ENCODE results near the gene WSB2.

The WSB2 gene

DNA sequence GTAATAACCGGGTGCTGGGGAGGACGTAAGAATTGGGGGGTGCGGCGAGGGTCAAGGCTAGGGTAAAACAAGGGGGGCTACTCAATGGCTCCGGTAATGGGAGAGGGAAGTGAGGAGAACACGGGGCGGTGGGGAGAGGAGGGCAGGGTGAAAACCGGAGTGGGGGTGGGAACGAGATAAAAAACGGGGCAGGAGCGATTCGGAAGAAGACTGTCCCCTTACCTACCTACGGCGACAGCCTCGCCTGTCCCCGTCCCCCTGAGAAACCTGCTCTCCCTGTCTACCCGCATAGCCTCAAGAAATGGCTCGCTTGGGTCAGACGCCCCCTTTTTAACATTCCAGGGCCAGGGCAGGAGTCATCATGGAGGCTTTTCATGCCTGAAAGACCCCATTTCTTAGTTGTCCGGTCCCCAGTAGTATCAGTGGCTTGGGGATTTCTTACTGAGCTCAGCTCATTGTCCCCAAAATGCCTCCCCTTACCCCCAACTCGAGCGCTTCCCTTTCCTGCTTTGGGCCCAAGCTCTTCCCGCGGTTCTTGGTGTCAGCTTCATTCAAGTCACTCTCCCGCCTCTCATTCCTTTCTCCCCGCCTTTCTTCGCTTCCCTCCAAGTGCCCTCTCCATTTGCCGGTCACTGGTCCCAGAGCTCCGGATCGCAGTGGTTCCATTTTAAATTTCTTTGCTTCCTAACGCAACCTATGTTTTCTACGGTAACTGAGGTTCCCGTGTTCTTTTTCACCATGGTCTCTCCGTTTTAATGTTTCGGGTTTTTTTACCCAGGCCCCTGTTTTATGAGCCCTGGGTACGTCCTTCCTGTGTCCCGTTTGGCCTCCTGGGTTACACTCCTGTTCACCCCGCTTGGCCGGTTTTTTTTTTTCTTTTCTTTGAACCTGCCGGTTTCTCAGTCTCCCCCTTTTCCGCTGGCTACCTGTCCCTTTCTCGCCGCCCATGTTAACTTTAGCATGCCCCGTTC lies 1.2 kb upstream of the WSB2 start:
- peak; percentile 37 to 40 for DNase-seq

DNA sequence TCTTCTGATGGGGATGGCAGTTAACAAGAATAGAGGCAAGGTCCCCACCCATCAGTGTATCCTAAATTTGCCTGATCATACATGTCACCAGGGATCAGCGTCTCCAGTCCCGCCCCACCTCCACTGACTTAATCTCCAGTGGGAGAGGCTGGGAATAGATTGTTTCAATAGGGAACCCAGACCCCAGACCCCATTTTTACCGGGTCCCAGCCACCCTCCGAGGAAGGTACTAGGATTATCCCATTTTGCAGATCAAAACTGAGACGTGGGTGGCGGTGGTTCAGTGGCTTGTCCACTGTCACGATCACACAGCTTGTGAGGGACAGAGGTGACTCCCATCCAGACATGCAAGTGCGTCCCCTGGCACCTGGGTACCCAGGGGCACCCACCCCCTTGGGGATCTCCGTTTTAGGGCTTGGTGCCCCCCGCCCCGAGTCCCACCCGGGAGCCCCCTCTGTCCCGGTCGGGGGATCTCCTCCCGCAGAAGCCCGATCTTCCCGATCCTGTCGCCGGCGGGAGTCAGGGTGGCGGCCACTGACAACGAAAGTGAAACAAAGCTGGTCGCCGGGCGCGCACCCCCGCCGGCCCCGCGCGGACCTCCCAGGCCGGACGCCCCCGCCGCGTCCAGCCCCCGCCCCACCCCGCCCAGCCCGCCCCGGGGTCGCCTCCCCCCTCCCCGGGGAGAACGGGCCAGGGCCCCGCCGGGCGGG lies 523 bp downstream of the WSB2 start:
- DNase-seq: peak; percentile 20 to 54

GRCh38 chr12:118059341-118060191 lies 1.4 kb downstream of the WSB2 start:
- DNase-seq: peak in 1 of 2 donors; percentile 35

GRCh38 chr12:118058881-118059280 lies 2.1 kb downstream of the WSB2 start:
- no peak for DNase-seq

DNA sequence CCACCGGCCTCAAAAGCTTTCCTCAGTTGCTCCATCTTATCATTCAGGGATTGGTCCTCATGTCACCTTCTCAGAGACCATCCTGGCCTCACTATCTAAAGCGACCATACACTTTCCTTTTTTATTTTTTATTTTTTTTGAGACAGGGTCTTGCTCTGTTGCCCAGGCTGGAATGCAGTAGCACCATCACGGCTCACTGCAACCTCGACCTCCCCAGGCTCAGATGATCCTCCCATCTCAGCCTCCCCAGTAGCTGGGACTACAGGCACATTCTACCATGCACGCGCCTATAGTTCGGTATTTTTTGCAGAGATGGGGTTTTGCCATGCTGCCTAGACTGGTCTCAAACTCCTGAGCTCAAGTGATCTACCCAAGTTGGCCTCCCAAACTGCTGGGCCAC lies 2.8 kb downstream of the WSB2 start:
- no peak for DNase-seq

GRCh38 chr12:118055865-118056773 lies 4.9 kb downstream of the WSB2 start:
- DNase-seq: no peak

DNA sequence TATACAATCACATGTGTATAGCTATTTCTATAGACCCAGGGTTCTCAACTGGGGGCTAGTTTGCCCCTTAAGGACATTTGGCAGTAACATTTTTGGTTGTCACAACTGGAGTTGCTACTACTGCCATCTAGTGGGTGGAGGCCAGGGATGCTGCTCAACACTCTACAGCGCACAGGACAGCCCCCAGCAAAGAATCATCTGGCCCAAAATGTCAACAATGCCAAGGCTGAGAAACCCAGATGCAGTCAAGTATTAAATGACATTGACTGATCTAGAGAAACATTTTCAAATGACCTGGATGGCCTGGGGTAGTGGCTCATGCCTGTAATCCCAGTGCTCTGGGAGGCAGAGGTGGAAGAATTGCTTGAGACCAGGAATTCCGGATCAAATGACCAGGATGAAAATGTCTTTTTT lies 5.8 kb downstream of the WSB2 start:
- DNase-seq: no peak

DNA sequence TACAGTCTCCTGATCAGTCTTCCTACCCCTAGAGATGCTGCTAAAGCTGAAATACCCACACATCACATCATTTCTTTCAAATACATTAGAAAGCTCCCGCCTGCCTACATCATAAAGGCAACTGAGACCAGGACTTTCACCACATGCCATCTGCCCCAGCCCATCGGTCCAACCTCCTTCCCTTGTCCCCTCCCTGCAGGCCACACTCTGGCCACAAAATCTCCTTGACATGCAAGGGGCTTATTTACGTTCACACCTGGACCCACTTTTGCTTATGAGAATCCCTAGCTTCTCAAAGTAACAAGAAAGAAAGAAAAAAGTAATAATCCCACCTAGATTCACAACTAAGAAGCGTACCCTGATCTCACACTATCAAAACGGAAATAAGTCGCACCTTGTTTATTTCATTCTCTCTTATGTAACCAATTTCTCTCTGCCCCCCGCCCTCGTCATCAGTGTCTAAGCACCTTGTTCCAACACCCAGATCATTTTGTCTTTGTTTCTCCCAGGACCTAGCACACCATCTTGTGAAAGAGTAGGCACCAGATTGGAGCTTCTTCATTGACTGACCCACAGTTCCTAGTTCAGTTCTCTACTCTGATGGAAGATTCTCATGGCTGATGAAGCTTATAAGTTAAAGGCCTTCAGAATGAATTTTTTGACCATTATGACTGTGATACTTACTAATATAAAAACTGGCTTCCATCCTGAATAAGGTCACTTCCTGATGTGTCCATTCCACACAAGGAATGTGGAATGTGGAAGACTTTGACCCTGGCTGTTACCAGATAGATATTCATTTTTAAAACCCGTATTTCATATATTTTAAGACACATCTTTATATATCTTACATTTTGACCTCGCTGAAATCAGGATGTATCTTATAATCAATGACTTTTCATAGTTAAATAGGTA lies 7.7 kb downstream of the WSB2 start:
- no peak for DNase-seq

DNA sequence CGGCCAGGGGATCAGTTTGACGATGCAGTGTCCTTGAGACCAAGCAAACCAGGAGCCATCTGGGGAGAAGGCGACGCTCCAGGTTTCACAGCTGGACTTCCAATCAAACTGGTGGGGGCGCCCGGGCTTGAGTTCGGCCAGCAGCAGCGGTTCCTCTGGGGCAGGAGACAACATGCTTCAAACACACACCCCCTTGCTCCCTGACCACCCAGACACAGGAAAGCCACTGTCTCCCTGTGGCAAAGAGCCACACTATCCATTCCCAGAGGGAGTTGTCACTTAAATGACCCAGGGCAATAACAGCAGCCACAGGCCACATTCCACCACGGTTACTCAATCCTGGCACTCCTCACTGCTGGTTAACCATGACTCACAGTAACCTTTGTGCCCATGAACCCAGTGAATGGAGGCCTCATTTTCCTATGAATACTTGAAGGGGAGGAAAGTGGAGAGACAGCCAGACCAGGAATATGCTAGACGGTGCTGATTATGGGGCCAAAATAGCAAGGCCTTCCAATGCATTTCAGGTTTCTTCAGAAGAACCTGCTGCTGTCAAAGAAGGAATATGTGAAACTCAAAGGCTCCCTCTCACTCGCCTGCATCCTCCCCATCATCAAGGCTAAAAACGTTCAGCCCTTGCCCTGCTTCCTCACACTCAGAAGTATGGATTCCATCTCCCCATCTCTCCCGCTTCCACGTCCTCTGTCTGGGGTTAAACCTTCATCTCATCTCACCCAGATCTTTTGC lies 8.5 kb downstream of the WSB2 start:
- peak in 1 of 2 donors; percentile 57 for DNase-seq

DNA sequence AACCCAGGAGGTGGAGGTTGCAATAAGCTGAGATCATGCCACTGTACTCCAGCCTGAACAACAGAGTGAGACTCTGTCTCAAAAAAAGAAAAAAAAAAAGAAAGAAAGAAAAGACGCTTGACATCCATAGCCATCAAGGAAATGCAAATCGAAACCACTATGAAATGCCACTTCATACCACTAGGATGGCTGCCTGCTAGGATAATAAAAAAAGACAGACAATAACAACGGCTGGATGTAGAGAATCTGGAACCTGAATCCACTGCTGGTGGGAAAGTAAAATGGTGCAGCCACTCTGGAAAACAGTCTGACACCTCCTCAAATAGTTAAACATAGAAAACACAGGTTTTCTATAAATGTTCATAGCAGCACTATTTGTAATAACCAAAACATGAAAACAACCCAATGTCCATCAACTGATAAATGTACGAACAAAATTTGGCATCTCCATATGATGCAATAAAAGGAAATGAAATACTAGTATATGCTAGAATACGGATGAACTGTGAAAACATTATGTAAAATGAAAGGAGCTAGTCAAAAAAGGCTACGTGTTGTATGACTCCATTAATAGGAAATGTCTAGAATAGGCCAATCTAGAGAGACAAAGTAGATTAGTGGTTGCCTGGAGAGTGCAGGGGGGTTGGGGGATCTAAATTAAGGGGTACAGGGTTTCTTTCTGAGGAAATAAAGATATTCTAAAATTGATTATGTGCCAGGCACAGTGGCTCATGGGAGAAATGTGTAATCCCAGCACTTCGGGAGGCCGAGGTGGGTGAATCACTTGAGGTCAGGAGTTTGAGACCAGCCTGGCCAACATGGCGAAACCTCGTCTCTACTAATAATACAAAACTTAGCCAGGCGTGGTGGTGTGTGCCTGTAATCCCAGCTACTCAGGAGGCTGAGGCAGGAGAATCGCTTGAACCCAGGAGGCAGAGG lies 9.7 kb downstream of the WSB2 start:
- DNase-seq: no peak

DNA sequence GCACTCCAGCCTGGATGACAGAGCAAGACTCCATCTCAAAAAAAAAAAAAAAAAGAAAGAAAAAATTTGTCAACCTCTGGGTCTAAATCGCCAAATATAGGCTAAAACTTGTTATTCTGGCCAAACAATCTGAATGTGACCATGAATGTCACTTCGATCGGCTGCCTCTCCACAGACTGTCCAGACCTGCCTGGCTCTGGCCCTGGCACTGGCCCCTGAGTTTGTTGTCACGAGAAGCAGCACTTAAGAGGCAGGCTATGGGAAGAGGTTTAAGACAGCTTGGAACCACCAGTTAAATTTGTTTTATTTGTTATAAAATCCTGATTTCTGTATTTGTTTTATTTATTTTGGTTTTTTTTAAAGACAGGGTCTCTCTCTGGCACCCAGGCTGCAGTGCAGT lies 14.5 kb downstream of the WSB2 start:
- DNase-seq: no peak

DNA sequence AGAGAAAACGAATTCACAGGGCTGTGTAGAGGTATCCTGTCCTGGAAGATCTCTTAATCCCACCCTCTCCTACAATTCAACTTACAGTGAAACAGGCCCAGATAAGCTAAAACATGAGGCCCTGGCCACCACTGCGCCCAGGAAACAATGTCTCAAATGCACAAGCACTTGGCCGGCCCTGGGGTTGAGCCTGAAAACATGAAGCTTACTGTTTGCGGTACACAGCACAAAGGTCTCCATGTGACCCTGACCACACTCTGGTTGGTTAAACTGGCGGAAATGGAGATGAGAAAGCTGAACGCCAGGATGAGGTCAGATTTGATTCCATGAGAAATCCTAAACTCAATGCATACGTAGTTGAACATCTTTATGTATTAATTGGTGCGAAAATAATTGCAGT lies 16.4 kb downstream of the WSB2 start:
- DNase-seq: no peak

GRCh38 chr12:118044075-118044474 lies 16.9 kb downstream of the WSB2 start:
- no peak for DNase-seq

- no peak for DNase-seq
Measured at GRCh38 chr12:118042091-118042490, 18.9 kb downstream of the WSB2 start.

DNA sequence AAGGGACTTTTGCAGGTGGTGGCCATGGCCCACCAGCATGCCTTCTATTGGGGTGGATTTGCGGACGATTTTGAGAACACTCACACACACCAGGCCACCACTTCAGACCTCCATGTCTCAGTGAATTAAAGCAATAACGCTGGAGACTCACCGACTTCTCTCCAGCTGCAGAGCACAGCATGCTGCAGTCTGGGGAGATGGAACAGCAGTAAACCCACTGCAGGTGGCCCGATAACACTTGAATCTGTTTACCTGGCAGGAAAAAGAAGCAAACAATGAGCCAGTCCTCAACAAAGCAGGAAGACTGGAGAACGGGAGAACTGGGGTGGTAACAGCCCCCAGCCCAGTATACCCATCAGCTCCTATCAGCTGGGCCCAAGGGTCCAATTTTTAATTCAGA lies 22.8 kb downstream of the WSB2 start:
- DNase-seq: no peak

GRCh38 chr12:118036672-118037411 lies 24.1 kb downstream of the WSB2 start:
- DNase-seq: no peak

DNA sequence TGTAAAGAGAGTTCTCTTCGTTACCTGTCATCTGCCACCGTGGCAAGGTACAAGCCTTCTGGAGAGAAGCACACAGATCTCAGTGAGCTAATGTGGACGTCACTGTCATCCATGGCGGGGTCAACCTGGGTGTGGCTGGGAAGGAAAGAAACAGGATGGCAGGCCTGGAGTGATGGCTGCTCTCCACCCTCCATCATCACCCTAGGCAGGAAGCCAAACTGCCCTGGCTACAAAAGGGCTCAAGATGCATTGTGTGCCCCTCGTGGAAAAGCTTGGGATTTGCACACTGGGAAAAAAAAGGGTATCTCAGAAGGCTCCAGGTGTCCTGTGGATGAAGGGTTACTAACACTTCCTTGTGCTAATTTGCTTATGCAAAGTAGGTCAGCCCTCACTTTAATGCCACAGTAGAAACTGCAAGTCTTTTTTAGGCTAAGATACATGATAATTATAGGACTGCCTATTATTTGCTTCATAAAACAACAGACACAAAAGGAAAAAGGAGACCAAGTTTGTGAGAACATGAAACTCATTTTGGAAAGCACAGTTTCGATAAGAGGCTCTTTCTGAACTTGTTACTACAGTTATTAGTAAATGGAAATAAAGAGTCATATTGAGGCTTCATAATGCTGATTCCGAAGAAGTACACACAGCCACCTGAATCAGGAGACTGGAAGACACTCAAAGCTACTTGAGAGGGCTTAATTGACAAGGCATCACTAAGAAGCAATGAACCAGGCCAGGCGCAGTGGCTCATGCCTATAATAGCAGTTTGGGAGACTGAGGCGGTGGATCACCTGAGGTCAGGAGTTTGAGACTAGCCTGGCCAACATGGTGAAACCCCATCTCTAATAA lies 25.6 kb downstream of the WSB2 start:
- DNase-seq: no peak
